GM11168 (cell line): ENCODE results near the gene IL6ST.
"Not testable (repeated sequence)": the region's sequence is repeated elsewhere in the genome, so short reads cannot be mapped to it uniquely, and the experiment has no call there.

Experiments used
- in situ Hi-C: fragments of 300-500 bp; cut with MboI; formaldehyde crosslinking; loops from one replicate; pipeline ENCODE4 v1.12.0; 2022; ENCODE audit warnings: low sequenced_read_pairs; ENCODE audit not compliant: unreplicated experiment

IL6ST gene

DNA sequence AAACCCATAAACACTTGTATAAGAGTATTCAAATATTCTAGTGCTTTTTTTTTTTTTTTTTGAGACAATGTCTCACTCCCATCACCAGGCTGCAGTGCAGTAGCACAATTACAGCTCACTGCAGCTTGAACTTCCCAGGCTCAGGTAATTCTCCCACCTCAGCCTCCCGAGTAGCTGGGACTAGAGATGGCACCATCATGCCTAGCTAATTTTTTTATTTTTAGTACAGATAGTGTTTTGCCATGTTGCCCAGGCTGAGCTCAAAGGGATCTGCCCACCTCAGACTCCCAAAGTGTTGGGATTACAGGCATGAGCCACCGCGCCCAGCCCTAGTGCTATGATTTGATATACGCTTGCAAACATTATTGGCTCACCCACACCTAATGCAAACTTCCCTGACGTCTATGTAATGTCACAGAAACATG is 11.8 kb downstream of the IL6ST start:
- in situ Hi-C loops, result no loop called here

DNA sequence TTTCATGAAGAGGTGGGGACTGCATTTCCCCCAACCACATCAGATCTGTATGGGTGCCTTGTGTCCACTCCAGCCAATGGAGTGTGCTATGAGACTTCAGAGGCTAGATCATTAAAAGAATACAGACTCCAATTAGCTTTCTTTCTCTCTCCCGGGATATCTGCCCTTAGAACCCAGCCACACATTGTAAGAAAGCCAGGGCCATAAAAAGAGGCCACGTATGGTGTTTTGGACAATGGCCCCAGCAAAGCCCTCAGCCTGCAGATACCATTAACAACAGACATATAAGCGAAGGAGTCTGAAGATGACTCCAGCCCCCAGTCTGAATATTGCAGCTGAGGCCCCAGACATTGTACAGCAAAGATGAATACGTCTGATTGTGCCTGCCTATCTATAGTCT is 21.5 kb downstream of the IL6ST start:
- in situ Hi-C loops, result loop anchor here (10.0 kb wide), 1 partner anchor 222 kb away; no protein-coding TSS in a partner anchor

GRCh38 chr5:55969956-55970355 is 24.8 kb downstream of the IL6ST start:
- in situ Hi-C loops, result loop anchor here (10.0 kb wide), 1 partner anchor 225 kb away; no protein-coding TSS in a partner anchor

DNA sequence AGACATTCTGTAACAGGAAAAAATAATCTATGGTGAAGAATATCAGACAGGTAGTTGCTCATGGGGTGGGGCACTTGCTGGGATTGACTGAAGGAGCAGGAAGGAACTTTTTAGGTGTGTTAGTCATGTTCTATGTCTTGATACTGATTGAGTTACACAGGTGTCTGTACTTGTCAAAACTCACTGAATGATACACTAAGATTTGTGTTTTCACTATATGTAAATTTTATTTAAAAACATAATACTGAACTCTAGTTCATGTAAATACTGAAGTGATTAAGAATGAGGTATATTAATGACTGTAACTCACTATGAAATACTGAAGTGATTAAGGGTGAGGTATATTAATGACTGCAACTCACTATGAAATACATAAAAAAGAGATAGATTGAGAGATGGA is 28.5 kb downstream of the IL6ST start:
- in situ Hi-C loops, result no loop called here

- in situ Hi-C loops, result no loop called here
Measured at GRCh38 chr5:55965525-55965924, 29.2 kb downstream of the IL6ST start.

DNA sequence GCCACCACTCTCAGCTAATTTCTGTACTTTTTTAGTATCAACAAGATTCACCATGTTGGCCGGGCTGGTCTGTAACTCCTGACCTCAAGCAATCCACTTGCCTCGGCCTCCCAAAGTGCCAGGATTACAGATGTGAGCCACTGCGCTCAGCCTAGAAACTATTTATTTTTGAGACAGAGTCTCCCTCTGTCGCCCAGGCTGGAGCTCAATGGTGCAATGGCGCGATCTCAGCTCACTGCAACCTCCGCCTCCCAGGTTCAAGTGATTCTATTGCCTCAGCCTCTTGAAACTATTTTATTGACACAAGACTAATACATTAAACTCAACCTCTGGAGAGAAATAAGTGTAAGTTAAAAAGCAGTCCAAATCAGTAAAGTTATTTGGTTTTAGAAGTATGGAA is 34.0 kb downstream of the IL6ST start:
- in situ Hi-C loops, result no loop called here

- in situ Hi-C loops, result no loop called here
Measured at GRCh38 chr5:55959208-55959607, 35.6 kb downstream of the IL6ST start.

- in situ Hi-C loops, result loop anchor here (10.0 kb wide), 1 partner anchor 254 kb away; no protein-coding TSS in a partner anchor
Measured at GRCh38 chr5:55941154-55941553, 53.6 kb downstream of the IL6ST start.

GRCh38 chr5:55937598-55937997 is 57.2 kb downstream of the IL6ST start:
- in situ Hi-C loops, result not testable (repeated sequence)

DNA sequence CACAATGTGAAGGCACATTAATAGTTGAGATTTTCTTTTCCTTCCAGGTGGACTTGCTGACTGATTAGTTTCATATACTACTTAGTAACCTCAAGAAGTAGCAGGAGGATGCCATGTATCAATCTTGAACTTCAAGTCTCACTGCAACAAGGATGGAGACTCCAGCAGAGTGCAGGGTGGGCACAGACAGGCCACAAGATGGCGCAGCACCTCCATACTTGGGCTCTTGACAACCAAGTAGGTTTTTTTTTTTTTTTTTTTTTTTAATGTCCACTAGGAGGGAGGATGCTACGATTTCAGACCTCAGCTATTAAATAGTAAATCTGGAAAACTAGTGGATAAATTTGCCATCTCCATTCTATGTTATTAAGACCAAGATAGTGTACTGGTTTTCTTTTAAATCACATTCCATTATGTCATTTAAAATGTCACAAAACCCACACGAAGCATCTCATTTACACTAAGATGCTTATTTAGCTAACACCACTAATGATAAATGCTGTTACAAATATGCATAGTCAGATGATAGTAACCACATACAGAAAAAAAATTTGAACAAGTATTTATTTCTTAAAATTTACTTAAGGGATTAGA is 58.6 kb downstream of the IL6ST start:
- in situ Hi-C loops, result no loop called here

DNA sequence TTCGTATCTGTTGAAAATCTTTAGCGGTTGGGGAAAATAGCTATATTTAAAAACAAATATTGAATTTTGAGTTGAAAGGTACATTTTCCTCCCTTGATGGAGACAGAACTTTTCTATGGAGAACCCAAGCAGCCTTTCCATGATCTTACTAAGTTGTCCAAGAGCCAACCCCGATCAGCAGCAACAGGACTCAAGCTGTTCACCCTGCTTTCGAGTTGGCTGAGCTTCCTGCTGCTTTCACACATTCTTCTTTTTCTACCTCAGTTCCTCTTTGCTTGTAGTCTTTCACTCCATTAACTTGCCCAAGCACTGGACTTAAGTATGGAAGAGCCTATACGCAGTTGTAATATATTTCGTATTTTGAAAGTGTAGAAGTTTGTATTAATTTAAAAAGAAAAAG is 59.4 kb downstream of the IL6ST start:
- in situ Hi-C loops, result no loop called here

DNA sequence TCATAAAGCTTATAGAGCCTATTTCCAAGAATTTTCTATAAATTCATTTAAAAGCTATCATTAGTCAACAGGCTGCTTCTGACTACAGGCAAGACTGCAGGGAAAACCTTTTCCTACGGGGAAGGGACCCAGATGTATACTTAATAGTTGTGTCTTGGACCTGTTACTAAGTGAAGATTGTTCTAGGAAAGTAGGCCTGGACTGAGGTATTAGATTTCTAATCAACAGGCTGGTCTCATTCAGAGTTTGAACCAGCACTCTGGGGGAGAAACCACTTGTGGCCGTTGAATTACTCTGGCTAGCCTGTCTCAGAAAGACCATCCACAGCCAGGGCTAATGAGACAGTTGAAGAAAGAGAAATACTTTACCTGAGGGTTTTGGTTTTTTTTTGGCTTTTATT is 60.0 kb downstream of the IL6ST start:
- in situ Hi-C loops, result no loop called here

- in situ Hi-C loops, result no loop called here
Measured at GRCh38 chr5:55934115-55934613, 60.6 kb downstream of the IL6ST start.

DNA sequence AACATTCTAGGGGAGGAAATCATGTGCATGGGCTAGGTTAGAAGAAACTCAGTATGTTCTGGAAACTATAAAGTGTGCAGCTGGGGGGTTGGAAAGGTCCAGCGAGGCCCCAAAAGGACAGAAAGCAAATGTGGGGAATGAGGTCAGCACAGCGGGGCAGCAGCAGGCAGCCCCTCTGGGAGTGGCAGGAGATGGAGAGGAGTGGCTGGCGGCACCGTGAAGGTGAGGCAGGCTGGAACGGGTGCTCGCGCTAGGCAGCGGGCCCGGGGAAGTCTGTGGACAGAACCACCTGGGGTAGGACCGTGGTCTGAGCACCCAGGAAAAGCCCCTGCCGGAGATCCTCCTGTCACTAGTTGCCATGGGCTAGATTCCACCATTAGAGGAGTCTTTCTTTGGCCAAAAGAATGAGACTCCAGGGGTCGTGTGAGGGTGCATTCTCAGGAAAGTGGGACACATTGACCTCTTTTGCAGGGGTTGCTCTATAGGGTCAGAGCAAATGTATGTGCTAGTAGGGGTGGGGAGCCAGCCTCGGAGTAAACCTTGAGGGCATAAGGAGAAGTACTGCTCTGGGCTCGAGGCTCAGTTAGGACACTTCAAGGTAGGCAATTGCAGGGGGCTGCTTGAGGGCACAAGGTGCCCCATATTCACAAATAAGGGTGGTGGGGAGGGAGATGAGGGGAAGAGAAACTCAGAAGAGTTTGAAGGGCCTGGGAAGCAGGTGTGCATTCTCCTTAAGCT is 61.2 kb downstream of the IL6ST start:
- in situ Hi-C loops, result no loop called here

DNA sequence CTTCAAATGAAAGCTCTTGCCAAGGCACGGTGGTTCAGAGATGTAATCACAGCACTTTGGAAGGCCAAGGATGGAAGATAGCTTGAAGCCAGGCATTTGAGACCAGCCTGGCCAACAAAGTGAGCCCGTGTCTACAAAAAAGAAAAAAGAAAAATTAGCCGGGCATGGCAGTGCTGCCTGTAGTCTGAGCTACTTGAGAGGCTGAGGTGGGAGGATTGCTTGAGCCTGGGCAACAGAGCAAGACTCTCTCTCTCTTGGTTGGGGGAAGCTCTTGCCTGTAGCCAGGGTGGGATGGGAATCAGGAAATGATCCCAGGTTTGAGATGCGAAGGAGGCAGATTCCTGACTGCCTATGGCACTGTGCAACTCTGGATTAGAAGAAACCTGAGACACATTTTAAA is 62.1 kb downstream of the IL6ST start:
- in situ Hi-C loops, result no loop called here

DNA sequence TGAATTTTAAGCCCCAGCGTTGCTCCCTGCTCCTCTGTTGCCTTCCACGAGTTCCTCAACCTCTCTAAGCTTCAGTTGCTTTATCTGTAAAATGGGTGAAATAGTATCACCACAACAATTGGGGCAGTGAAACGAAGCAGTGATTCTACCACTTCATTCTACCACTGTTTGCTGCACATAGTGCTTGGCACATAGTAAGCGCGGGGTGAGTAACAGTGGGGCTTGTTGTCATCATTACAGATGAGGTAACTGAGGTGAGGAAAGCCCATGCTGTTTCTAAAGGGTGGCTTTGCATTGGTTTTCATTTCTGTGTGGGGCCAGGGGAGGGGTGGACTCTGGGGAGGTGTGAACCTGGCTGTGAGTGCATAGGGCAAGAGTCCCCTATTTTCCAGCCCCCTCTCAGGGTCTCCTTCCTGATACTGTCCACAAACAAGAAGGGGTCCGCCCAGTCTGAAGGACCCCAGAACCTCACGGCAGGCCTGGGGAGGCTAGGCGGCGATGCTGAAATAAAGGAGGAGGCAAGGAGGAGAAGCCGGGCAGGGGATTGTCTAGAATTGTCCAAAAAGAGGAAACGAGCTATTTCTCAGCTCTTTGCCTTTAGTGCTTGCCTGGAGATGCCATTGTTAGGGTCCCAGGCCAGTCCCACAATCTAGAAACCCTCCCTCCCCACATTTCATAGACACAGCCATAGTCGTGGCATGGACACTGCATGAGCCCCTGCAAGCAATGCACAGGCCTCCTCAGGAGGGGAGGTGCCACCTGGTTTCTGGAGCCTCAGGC is 65.6 kb downstream of the IL6ST start:
- in situ Hi-C loops, result no loop called here

GRCh38 chr5:55927861-55928655 is 66.7 kb downstream of the IL6ST start:
- in situ Hi-C loops, result no loop called here

DNA sequence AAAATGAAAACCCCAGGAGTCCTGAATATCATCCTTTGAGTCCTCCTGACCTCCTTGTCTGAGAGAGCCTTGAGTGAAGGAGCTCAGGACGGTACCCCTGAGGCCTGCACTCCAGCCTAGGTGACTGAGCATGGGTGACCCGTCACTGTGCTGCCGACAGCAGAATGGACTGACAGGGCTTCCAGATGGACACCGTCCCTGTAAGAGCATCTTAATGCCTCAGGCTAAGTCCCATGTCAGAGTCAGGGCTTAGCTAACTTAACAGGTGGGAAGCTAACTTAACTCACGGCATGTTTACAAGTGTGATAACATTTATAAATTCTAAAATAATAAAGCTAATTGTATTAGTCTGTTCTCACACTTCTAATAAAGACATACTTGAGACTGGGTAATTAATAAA is 68.3 kb downstream of the IL6ST start:
- in situ Hi-C loops, result no loop called here

DNA sequence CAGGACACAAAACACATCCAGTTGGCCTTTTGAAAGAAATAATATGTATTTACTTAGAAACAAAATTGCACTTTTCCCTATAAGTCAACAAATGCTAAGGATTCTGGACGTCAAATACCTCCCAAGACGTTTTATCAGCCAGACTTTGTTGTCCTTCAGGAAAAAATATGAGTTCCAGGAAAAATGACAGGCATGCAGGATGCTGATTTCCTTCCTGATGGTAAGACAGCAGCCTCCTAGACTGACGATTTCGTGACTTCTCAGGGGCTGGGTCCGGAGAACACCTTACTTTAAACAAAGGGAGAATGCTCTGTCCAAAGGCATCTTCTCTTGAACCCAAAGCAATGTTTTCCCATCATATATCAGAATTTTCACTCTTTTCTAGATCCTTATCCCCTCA is 69.1 kb downstream of the IL6ST start:
- in situ Hi-C loops, result no loop called here

DNA sequence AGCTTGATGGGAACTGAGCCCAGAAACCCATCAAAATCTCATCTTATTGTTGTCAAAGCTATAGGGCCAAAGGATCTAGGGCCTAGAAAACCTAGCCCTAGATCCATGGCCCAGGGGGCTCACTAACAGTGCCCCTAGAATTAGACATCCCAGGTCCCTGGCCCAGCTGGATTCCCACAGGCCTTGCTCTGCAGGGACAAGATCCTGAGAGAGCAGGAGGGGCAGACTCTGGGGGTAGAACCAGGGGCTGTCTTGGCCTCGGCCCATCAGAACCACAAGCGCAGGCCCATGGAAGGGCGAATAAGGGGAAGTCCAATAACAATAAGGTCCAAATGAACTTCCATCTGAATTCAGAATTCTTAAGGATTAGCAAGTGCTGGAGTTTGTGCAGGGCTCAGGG is 69.6 kb downstream of the IL6ST start:
- in situ Hi-C loops, result no loop called here
